ENCODE data around the gene TNFAIP2.

The TNFAIP2 gene

GRCh38 chr14:103142721-103143302 lies 19.6 kb downstream of the TNFAIP2 start:
- no peaks in the 10 kb centered on the region for H3K9me3 ChIP-seq (replicated peaks; ENCODE audit: insufficient read depth, low read length)
- TF ChIP-seq CTCF (IDR thresholded peaks at IDR 0.05; ENCODE audit: low read length) (no peak), EZH2 (optimal IDR thresholded peaks at IDR 0.05; ENCODE audit: low read depth, low read length) (no peak), EZH2phosphoT487 (IDR thresholded peaks at IDR 0.05; ENCODE audit: low read length) (no peak)
- H3K4me2 ChIP-seq (ENCODE audit: low read depth, low read length) = no peak overlapping the region
- H3K9me2 ChIP-seq (replicated peaks; ENCODE audit: insufficient read depth, low read length) = no peaks in the 10 kb centered on the region
- H3K79me2 ChIP-seq (ENCODE audit: low read length) = no peaks in the 10 kb centered on the region
- no peak for DNase-seq
- peaks cover 4% of the 10 kb centered on the region; the same call in 1 of the 2 replicates for H3K4me1 ChIP-seq (ENCODE audit: low read length)
- no peaks in the 10 kb centered on the region for H3F3A ChIP-seq (ENCODE audit: insufficient read depth, low read length)
- no peak overlapping the region for H3K4me3 ChIP-seq (ENCODE audit: low read length)
- no peaks in the 10 kb centered on the region for H4K20me1 ChIP-seq (ENCODE audit: insufficient read depth, low read length)
- H3K9ac ChIP-seq (ENCODE audit: low read length) = no peak overlapping the region
- no peak overlapping the region for H3K27ac ChIP-seq (ENCODE audit: low read length)
- H3K36me3 ChIP-seq (replicated peaks; ENCODE audit: insufficient read depth, low read length) = no peaks in the 10 kb centered on the region
- peaks cover 21% of the 10 kb centered on the region for H3K27me3 ChIP-seq (replicated peaks; ENCODE audit: insufficient read depth, low read length)
- no peak overlapping the region for H2AFZ ChIP-seq (ENCODE audit: low read length)

GRCh38 chr14:103143506-103143905 lies 20.2 kb downstream of the TNFAIP2 start:
- Histone ChIP-seq H3K4me2 (ENCODE audit: low read depth, low read length) (no peak overlapping the region), H3K79me2 (ENCODE audit: low read length) (no peaks in the 10 kb centered on the region), H3K27ac (ENCODE audit: low read length) (no peak overlapping the region), H3K4me3 (ENCODE audit: low read length) (no peak overlapping the region), H3K9me2 (replicated peaks; ENCODE audit: insufficient read depth, low read length) (no peaks in the 10 kb centered on the region), H2AFZ (ENCODE audit: low read length) (no peak overlapping the region), H3K4me1 (ENCODE audit: low read length) (peaks cover 4% of the 10 kb centered on the region; the same call in 1 of the 2 replicates), H3K9me3 (replicated peaks; ENCODE audit: insufficient read depth, low read length) (no peaks in the 10 kb centered on the region), H3K36me3 (replicated peaks; ENCODE audit: insufficient read depth, low read length) (no peaks in the 10 kb centered on the region), H3K27me3 (replicated peaks; ENCODE audit: insufficient read depth, low read length) (peaks cover 21% of the 10 kb centered on the region), H3F3A (ENCODE audit: insufficient read depth, low read length) (no peaks in the 10 kb centered on the region), H4K20me1 (ENCODE audit: insufficient read depth, low read length) (no peaks in the 10 kb centered on the region), H3K9ac (ENCODE audit: low read length) (no peak overlapping the region)
- TF ChIP-seq EZH2 (optimal IDR thresholded peaks at IDR 0.05; ENCODE audit: low read depth, low read length) (no peak), CTCF (IDR thresholded peaks at IDR 0.05; ENCODE audit: low read length) (no peak), EZH2phosphoT487 (IDR thresholded peaks at IDR 0.05; ENCODE audit: low read length) (no peak)
- DNase-seq = no peak

- H3K9ac ChIP-seq (ENCODE audit: low read length) = no peak overlapping the region
- no peaks in the 10 kb centered on the region for H3F3A ChIP-seq (ENCODE audit: insufficient read depth, low read length)
- no peak overlapping the region for H3K4me2 ChIP-seq (ENCODE audit: low read depth, low read length)
- H3K79me2 ChIP-seq (ENCODE audit: low read length) = no peaks in the 10 kb centered on the region
- no peaks in the 10 kb centered on the region for H3K9me3 ChIP-seq (replicated peaks; ENCODE audit: insufficient read depth, low read length)
- no peak overlapping the region for H3K4me3 ChIP-seq (ENCODE audit: low read length)
- TF ChIP-seq EZH2phosphoT487 (IDR thresholded peaks at IDR 0.05; ENCODE audit: low read length) = no peak
- TF ChIP-seq CTCF (IDR thresholded peaks at IDR 0.05; ENCODE audit: low read length) = no peak
- no peak for TF ChIP-seq EZH2 (optimal IDR thresholded peaks at IDR 0.05; ENCODE audit: low read depth, low read length)
- DNase-seq = no peak
- H3K36me3 ChIP-seq (replicated peaks; ENCODE audit: insufficient read depth, low read length) = no peaks in the 10 kb centered on the region
- peaks cover 4% of the 10 kb centered on the region; the same call in 1 of the 2 replicates for H3K4me1 ChIP-seq (ENCODE audit: low read length)
- H3K27ac ChIP-seq (ENCODE audit: low read length) = no peak overlapping the region
- peaks cover 20% of the 10 kb centered on the region for H3K27me3 ChIP-seq (replicated peaks; ENCODE audit: insufficient read depth, low read length)
- no peaks in the 10 kb centered on the region for H4K20me1 ChIP-seq (ENCODE audit: insufficient read depth, low read length)
- no peaks in the 10 kb centered on the region for H3K9me2 ChIP-seq (replicated peaks; ENCODE audit: insufficient read depth, low read length)
- H2AFZ ChIP-seq (ENCODE audit: low read length) = no peak overlapping the region
These were observed 20.8 kb downstream of the TNFAIP2 start for GRCh38 chr14:103144085-103144484.
